HCT116 (cell line): ENCODE data around the gene DNAJC4. TPM values are rescaled to one million over a fixed set of nuclear protein-coding genes. Genes with fewer than 3 reads are reported as not detected.

ENCODE experiments used
- ATAC-seq: fragments of 200-7000 bp; cut with Tn5 transposase; 2 replicates; pipeline ENCODE4 v1.9.1; 2020; ENCODE audit warnings: mild to moderate bottlenecking, moderate library complexity
- BruUV-seq: library from RNA; stranded (reverse); fragments of 400-500 nt; replicated peaks from 2 replicates; lab custom pipeline; 2021; lab: Mats Ljungman, UMichigan
- CTCF ChIA-PET: fragments of 300-600 bp; sonication (Branson Sonifier 250); formaldehyde crosslinking; loops from one replicate; lab custom pipeline; 2021; ENCODE audit warnings: antibody characterized with exemption; lab: Charles Lee
- POLR2A ChIA-PET: fragments of 300-600, 350-600 bp; sonication (Branson Sonifier 250); formaldehyde crosslinking; loops from one replicate; lab custom pipeline; 2021; ENCODE audit warnings: antibody characterized with exemption; lab: Charles Lee
- RAD21 ChIA-PET, 2 experiments: fragments of 300-600 bp; sonication (Branson Sonifier 250); formaldehyde crosslinking; loops; one replicate each; lab custom pipeline; 2023; ENCODE audit warnings: low total read pairs in 2 of 2; ENCODE audit not compliant: uncharacterized antibody in 2 of 2, unreplicated experiment in 2 of 2, low non-redundant PET in 1 of 2; lab: Charles Lee
- DNase-seq: peaks from one replicate; pipeline ENCODE4 v3.0.0-alpha.2; 2010; ENCODE audit warnings: low read depth, low spot score
- H2AFZ ChIP-seq: fragments of 200-600 bp; shearing (Covaris generic), sonication (generic); 2 replicates; pipeline ENCODE4 v1.6.1; 2017; ENCODE audit warnings: low read depth, mixed run types, mixed read lengths, antibody characterized with exemption, low read length; ENCODE audit not compliant: poor library complexity, severe bottlenecking
- H3K27ac ChIP-seq: 2 replicates; pipeline ENCODE4 v1.5.1; 2012; ENCODE audit warnings: low read depth, low read length
- H3K27me3 ChIP-seq: fragments of 200-600 bp; sonication (generic); 2 replicates; pipeline ENCODE4 v1.6.1; 2016; ENCODE audit warnings: mixed run types, low read length, mixed read lengths; ENCODE audit not compliant: insufficient read depth
- H3K36me3 ChIP-seq, 2 experiments: fragments of 200-500 bp in 1 of 2; fragments of 200-600 bp in 1 of 2; sonication (Bioruptor generic) in 1 of 2; sonication (generic) in 1 of 2; 2 replicates each; pipeline versions ENCODE4 v1.5.1 to v1.6.1; 2014 to 2016; ENCODE audit warnings: low read length in 2 of 2, inconsistent platforms in 1 of 2, mixed read lengths in 1 of 2, mixed run types in 1 of 2; ENCODE audit not compliant: insufficient read depth in 2 of 2, control insufficient read depth in 1 of 2
- H3K4me1 ChIP-seq, 2 experiments: fragments of 200-600 bp in 1 of 2; sonication (generic) in 1 of 2; 2 replicates each; pipeline versions ENCODE4 v1.5.1 to v1.6.1; 2012 to 2017; ENCODE audit warnings: low read length in 2 of 2, inconsistent platforms in 1 of 2, mild to moderate bottlenecking in 1 of 2, mixed read lengths in 1 of 2, mixed run types in 1 of 2, moderate library complexity in 1 of 2; ENCODE audit not compliant: insufficient read depth in 2 of 2, control insufficient read depth in 1 of 2
- H3K4me2 ChIP-seq: fragments of 200-600 bp; sonication (generic); 2 replicates; pipeline ENCODE4 v1.6.1; 2017; ENCODE audit warnings: mixed run types, low read length, mixed read lengths
- H3K4me3 ChIP-seq, 2 experiments: fragments of 200-600 bp in 1 of 2; sonication (generic) in 1 of 2; replicated peaks in 1 of 2; 2 replicates each; pipeline ENCODE4 v1.5.1; 2011 to 2016; ENCODE audit warnings: low read length in 2 of 2, control low read depth in 1 of 2, low read depth in 1 of 2, mild to moderate bottlenecking in 1 of 2, mixed read lengths in 1 of 2, mixed run types in 1 of 2
- H3K79me2 ChIP-seq: fragments of 200-600 bp; sonication (generic); 2 replicates; pipeline ENCODE4 v1.6.1; 2017; ENCODE audit warnings: mild to moderate bottlenecking, mixed run types, low read length, moderate library complexity, mixed read lengths; ENCODE audit not compliant: insufficient read depth
- H3K9ac ChIP-seq: fragments of 200-600 bp; sonication (generic); 2 replicates; pipeline ENCODE4 v1.6.1; 2016; ENCODE audit warnings: low read length, mixed read lengths
- H3K9me2 ChIP-seq: fragments of 200-600 bp; sonication (generic), shearing (Covaris generic); 2 replicates; pipeline ENCODE4 v1.6.1; 2017; ENCODE audit warnings: mixed run types, mild to moderate bottlenecking, moderate library complexity; ENCODE audit not compliant: insufficient read depth
- H3K9me3 ChIP-seq, 2 experiments: fragments of 200-500 bp in 1 of 2; fragments of 200-600 bp in 1 of 2; sonication (Bioruptor generic) in 1 of 2; sonication (generic) in 1 of 2; 2 replicates each; pipeline ENCODE4 v1.6.1; 2014 to 2017; ENCODE audit warnings: low read length in 2 of 2, mixed read lengths in 2 of 2, inconsistent platforms in 1 of 2, low read depth in 1 of 2, mild to moderate bottlenecking in 1 of 2, mixed run types in 1 of 2, moderate library complexity in 1 of 2; ENCODE audit not compliant: control insufficient read depth in 1 of 2, insufficient read depth in 1 of 2
- H4K20me1 ChIP-seq: fragments of 200-600 bp; sonication (generic), shearing (Covaris generic); 2 replicates; pipeline ENCODE4 v1.6.1; 2017; ENCODE audit warnings: mixed run types, mild to moderate bottlenecking, moderate library complexity; ENCODE audit not compliant: insufficient read depth
- ATF3 ChIP-seq: IDR thresholded peaks from 2 replicates; pipeline ENCODE4 v1.6.1; 2012
- CEBPB ChIP-seq: IDR thresholded peaks from 2 replicates; pipeline ENCODE4 v1.6.1; 2012; ENCODE audit warnings: low read depth
- CTCF ChIP-seq, 3 experiments: fragments of 200-600 bp in 1 of 3; sonication (generic) in 1 of 3; IDR thresholded peaks in 2 of 3; conservative IDR thresholded peaks in 1 of 3; 2 replicates each; pipeline ENCODE4 v1.5.1; 2012 to 2017; ENCODE audit warnings: low read depth in 2 of 3, low read length in 2 of 3, antibody characterized with exemption in 1 of 3, borderline replicate concordance in 1 of 3, control low read depth in 1 of 3, mild to moderate bottlenecking in 1 of 3, mixed read lengths in 1 of 3, mixed run types in 1 of 3, moderate library complexity in 1 of 3; ENCODE audit not compliant: insufficient read depth in 1 of 3
- EZH2 ChIP-seq: fragments of 200-600 bp; sonication (generic); IDR thresholded peaks from 2 replicates; pipeline ENCODE4 v1.6.1; 2017; ENCODE audit warnings: antibody characterized with exemption, mixed run types
- EZH2phosphoT487 ChIP-seq: fragments of 200-600 bp; IDR thresholded peaks from 2 replicates; pipeline ENCODE4 v1.6.1; 2018; ENCODE audit warnings: antibody characterized with exemption, borderline replicate concordance
- JUND ChIP-seq: IDR thresholded peaks from 2 replicates; pipeline ENCODE4 v1.6.1; 2012
- POLR2A ChIP-seq: IDR thresholded peaks from 2 replicates; pipeline ENCODE4 v1.7.0; 2011; ENCODE audit warnings: borderline replicate concordance; ENCODE audit not compliant: insufficient read depth, insufficient read length; ENCODE audit errors: extremely low read depth
- SP1 ChIP-seq: IDR thresholded peaks from 2 replicates; pipeline ENCODE4 v1.6.1; 2012; ENCODE audit warnings: low read depth
- YY1 ChIP-seq: IDR thresholded peaks from 2 replicates; pipeline ENCODE4 v1.6.1; 2011; ENCODE audit warnings: low read length, low read depth, moderate library complexity, mild to moderate bottlenecking; ENCODE audit not compliant: insufficient replicate concordance; ENCODE audit errors: extremely low read depth
- ZBTB33 ChIP-seq: IDR thresholded peaks from 2 replicates; pipeline ENCODE4 v1.6.1; 2011; ENCODE audit warnings: mild to moderate bottlenecking, low read length, moderate library complexity; ENCODE audit not compliant: insufficient replicate concordance; ENCODE audit errors: extremely low read depth
- ZNF274 ChIP-seq: fragments of 200-500 bp; sonication (Bioruptor generic); IDR thresholded peaks from 2 replicates; pipeline ENCODE4 v1.6.1; 2014; ENCODE audit warnings: mild to moderate bottlenecking, low read depth, low read length, inconsistent platforms
- intact Hi-C: fragments of 100-400 bp; cut with micrococcal nuclease; formaldehyde crosslinking; loops from 2 replicates; pipeline ENCODE4 v1.10.0; 2022
- total RNA-seq: library from RNA; stranded (reverse); gene quantifications from one replicate; pipeline ENCODE4 v1.2.1, GENCODE V29; 2021; ENCODE audit not compliant: unreplicated experiment
- TF ChIP-seq, protein P1 (sequence below): IDR thresholded peaks from 2 replicates; pipeline ENCODE4 v1.6.1; 2012; ENCODE audit warnings: low read depth

Gene DNAJC4
- total RNA-seq, 1 experiment from 2014 or later, result 25.8 TPM

GRCh38 chr11:64268893-64269539 is 38.7 kb downstream of the DNAJC4 start (continued):
- TF ChIP-seq POLR2A, result peak; percentile 14
- no peak for TF ChIP-seq SP1
- TF ChIP-seq ATF3, result no peak
- no peak for TF ChIP-seq ZNF274
- TF ChIP-seq, all 23 proteins: peak for 4

- POLR2A ChIA-PET, result interaction anchor here (0.8 to 3.9 kb wide), 18 partner anchors 12 to 103 kb away, joined by 3 to 29 read pairs (median 4); partner anchors contain the start of genes BAD, ESRRA, FKBP2 and GPR137
- H3K4me1 ChIP-seq, result peaks cover 18 to 31% of the 10 kb centered on the region in 2 experiments; a peak in 3 of 4 replicates
- H3K79me2 ChIP-seq, result peaks cover 8% of the 10 kb centered on the region; the same call in 1 of the 2 replicates
- CTCF ChIA-PET, result interaction anchor here (0.7 to 2.5 kb wide), 10 partner anchors 18 to 87 kb away, joined by 3 to 11 read pairs (median 4); partner anchors contain the start of genes PRDX5 and TRMT112
- DNase-seq (peak; percentile 99), ATAC-seq (peak; percentile 83)
- H3K4me2 ChIP-seq, result peak overlapping the region; percentile 91
- H3K36me3 ChIP-seq, result 0 out of 4 replicates have a peak, but pooled peaks cover 2 to 9% of the 10 kb centered on the region in 2 experiments
- RAD21 ChIA-PET, result interaction anchor here in 1 of 2 experiments (0.8 kb wide), 1 partner anchor 43 kb away, joined by 3 read pairs; no protein-coding TSS in a partner anchor
- H3K9me2 ChIP-seq, result no peaks in the 10 kb centered on the region
- no peaks in the 10 kb centered on the region for H3K9me3 ChIP-seq
- H3K27me3 ChIP-seq, result no peaks in the 10 kb centered on the region
- peak overlapping the region; percentile 80 for H3K9ac ChIP-seq
- intact Hi-C loops, result loop anchor here (1.0 to 2.0 kb wide), 2 partner anchors 32 to 65 kb away; no protein-coding TSS in a partner anchor
- H4K20me1 ChIP-seq, result no peaks in the 10 kb centered on the region
- peak overlapping the region; percentile 95 for H3K27ac ChIP-seq
- peak overlapping the region; percentile 72 to 98 for H3K4me3 ChIP-seq
- TSS peak; percentile 65 for BruUV-seq
- H2AFZ ChIP-seq, result no peak overlapping the region
- TF ChIP-seq ATF3 (no peak), SP1 (no peak), ZBTB33 (peak; percentile 65), POLR2A (peak; percentile 14), CTCF (IDR thresholded peaks at IDR 0.05 in 2 of 3, conservative IDR thresholded peaks at IDR 0.05 in 1 of 3; ENCODE audit: borderline replicate concordance in 1 of 3, insufficient read depth in 1 of 3, low read depth in 2 of 3, low read length in 2 of 3) (no peak), EZH2 (no peak), YY1 (peak; percentile 99), JUND (no peak), CEBPB (no peak), EZH2phosphoT487 (no peak)
- TF ChIP-seq, protein P1, sequence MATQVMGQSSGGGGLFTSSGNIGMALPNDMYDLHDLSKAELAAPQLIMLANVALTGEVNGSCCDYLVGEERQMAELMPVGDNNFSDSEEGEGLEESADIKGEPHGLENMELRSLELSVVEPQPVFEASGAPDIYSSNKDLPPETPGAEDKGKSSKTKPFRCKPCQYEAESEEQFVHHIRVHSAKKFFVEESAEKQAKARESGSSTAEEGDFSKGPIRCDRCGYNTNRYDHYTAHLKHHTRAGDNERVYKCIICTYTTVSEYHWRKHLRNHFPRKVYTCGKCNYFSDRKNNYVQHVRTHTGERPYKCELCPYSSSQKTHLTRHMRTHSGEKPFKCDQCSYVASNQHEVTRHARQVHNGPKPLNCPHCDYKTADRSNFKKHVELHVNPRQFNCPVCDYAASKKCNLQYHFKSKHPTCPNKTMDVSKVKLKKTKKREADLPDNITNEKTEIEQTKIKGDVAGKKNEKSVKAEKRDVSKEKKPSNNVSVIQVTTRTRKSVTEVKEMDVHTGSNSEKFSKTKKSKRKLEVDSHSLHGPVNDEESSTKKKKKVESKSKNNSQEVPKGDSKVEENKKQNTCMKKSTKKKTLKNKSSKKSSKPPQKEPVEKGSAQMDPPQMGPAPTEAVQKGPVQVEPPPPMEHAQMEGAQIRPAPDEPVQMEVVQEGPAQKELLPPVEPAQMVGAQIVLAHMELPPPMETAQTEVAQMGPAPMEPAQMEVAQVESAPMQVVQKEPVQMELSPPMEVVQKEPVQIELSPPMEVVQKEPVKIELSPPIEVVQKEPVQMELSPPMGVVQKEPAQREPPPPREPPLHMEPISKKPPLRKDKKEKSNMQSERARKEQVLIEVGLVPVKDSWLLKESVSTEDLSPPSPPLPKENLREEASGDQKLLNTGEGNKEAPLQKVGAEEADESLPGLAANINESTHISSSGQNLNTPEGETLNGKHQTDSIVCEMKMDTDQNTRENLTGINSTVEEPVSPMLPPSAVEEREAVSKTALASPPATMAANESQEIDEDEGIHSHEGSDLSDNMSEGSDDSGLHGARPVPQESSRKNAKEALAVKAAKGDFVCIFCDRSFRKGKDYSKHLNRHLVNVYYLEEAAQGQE, result no peak
These were observed 39.3 kb downstream of the DNAJC4 start for GRCh38 chr11:64269540-64270220.
